A673 (cell line): ENCODE data around the gene KCNMA1.

Experiments
- EZH2 ChIP-seq: fragments of 200-600 bp; sonication (generic); IDR thresholded peaks from 2 replicates; pipeline ENCODE4 v1.6.1; 2017; ENCODE audit warnings: borderline replicate concordance, low read depth, mild to moderate bottlenecking, mixed read lengths, antibody characterized with exemption, low read length; ENCODE audit not compliant: poor library complexity, severe bottlenecking
- TF ChIP-seq, protein P1 (sequence below): fragments of 300-800, 200-600 bp; sonication (generic); conservative IDR thresholded peaks from 2 replicates; pipeline ENCODE4 v1.5.1; 2017; ENCODE audit warnings: low read depth, mild to moderate bottlenecking, antibody characterized with exemption, low read length, moderate library complexity, mixed read lengths

DNA sequence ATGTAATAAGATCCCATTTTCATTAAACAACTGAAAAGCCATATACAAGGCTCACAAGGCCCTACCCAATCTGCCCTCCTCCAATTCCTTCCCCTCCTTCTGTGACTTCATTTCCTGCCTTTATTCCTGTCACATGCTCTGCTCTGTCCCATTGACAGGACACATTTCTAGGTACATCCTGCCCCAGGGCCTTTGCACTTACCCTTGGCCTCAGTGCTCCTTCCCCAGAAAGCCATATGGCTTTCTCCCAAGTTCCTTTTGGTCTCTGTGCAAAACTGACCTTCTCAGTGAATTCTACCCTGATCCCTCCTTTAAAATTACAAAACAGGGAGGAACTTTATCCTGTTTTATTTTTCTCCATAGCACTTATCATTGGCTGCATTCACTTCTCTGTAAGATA is 40.0 kb downstream of the KCNMA1 start:
- TF ChIP-seq, protein P1, sequence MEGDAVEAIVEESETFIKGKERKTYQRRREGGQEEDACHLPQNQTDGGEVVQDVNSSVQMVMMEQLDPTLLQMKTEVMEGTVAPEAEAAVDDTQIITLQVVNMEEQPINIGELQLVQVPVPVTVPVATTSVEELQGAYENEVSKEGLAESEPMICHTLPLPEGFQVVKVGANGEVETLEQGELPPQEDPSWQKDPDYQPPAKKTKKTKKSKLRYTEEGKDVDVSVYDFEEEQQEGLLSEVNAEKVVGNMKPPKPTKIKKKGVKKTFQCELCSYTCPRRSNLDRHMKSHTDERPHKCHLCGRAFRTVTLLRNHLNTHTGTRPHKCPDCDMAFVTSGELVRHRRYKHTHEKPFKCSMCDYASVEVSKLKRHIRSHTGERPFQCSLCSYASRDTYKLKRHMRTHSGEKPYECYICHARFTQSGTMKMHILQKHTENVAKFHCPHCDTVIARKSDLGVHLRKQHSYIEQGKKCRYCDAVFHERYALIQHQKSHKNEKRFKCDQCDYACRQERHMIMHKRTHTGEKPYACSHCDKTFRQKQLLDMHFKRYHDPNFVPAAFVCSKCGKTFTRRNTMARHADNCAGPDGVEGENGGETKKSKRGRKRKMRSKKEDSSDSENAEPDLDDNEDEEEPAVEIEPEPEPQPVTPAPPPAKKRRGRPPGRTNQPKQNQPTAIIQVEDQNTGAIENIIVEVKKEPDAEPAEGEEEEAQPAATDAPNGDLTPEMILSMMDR: no peak
- no peak for TF ChIP-seq EZH2
